ENCODE measurements around the gene PEDS1. TPM values are rescaled to one million over a fixed set of nuclear protein-coding genes. Genes with fewer than 3 reads are reported as not detected.

PEDS1 gene
- total and polyA plus RNA-seq, 12 donors = 18.7 to 39.1 (median 29.8) TPM

- 53 to 64% (median 61%) methylated on average over 6 of the region's 6 CpGs for WGBS, 4 donors
- intact Hi-C loops (cut with DNase I) = no loop called here
- TF ChIP-seq CTCF (IDR thresholded peaks at IDR 0.05) (no peak), POLR2A (IDR thresholded peaks at IDR 0.05) (no peak)
These were observed 7.3 kb downstream of the PEDS1 start for GRCh38 chr20:50146214-50146613.

GRCh38 chr20:50145566-50145965, 8.0 kb downstream of the PEDS1 start:
- peaks cover 0 to 24% of the 10 kb centered on the region in 2 donors for H3K36me3 ChIP-seq (replicated peaks in 1 of 2)
- no peak overlapping the region for H3K4me3 ChIP-seq
- H3K4me1 ChIP-seq (replicated peaks in 1 of 2) = peaks cover 4 to 44% of the 10 kb centered on the region in 2 donors
- H3K9me3 ChIP-seq (replicated peaks in 1 of 3) = no peaks in the 10 kb centered on the region
- 89 to 95% (median 93%) methylated on average over 6 of the region's 6 CpGs for WGBS, 4 donors
- H3K27me3 ChIP-seq = no peaks in the 10 kb centered on the region
- TF ChIP-seq CTCF (IDR thresholded peaks at IDR 0.05) (no peak), POLR2A (IDR thresholded peaks at IDR 0.05) (no peak)
- peak overlapping the region in 2 of 5 donors; percentile 3 to 69 for H3K27ac ChIP-seq
- intact Hi-C loops (cut with DNase I) = no loop called here
- no peak for DNase-seq

More at GRCh38 chr20:50146214-50146613, 7.3 kb downstream of the PEDS1 start:
- Histone ChIP-seq H3K27me3 (no peaks in the 10 kb centered on the region), H3K4me1 (replicated peaks in 1 of 2) (peaks cover 11 to 51% of the 10 kb centered on the region in 2 donors), H3K27ac (peak overlapping the region in 4 of 5 donors; percentile 5 to 87 (median 54)), H3K9me3 (replicated peaks in 1 of 3) (no peaks in the 10 kb centered on the region), H3K4me3 (no peak overlapping the region), H3K36me3 (replicated peaks in 1 of 2) (peaks cover 0 to 23% of the 10 kb centered on the region in 2 donors)
- DNase-seq = no peak

DNA sequence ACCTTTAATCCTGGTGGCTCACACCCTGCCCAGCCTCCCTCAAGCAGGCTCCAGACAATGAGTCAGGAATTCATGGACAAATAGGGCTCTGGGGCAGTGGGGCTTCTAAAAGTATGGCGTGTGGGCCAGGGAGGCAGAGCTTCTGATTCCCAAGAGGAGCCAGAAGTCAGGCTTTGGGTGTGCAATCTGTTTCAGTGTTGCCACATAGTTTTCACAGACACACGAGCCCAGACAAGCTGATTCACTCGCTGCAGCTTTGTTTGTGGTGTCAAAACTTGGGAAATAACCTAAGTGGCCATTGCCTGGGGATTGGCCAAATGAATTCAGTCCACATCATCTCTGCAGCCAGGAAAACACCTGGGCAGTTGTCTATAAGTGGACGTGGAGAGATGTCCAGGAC, 9.2 kb downstream of the PEDS1 start:
- Histone ChIP-seq H3K36me3 (replicated peaks in 1 of 2) (peaks cover 0 to 24% of the 10 kb centered on the region in 2 donors), H3K4me1 (replicated peaks in 1 of 2) (peaks cover 8 to 41% of the 10 kb centered on the region in 2 donors), H3K9me3 (replicated peaks in 1 of 3) (no peaks in the 10 kb centered on the region), H3K27me3 (no peaks in the 10 kb centered on the region), H3K4me3 (no peak overlapping the region), H3K27ac (peak overlapping the region in 4 of 5 donors; percentile 45 to 76 (median 69))
- WGBS, 4 donors = 30 to 47% (median 41%) methylated on average over 4 of the region's 4 CpGs
- DNase-seq = peak in 6 of 7 donors; percentile 75 to 89 (median 84)
- no peak for TF ChIP-seq POLR2A (IDR thresholded peaks at IDR 0.05)
- TF ChIP-seq CTCF (IDR thresholded peaks at IDR 0.05) = no peak
- intact Hi-C loops (cut with DNase I) = no loop called here

DNA sequence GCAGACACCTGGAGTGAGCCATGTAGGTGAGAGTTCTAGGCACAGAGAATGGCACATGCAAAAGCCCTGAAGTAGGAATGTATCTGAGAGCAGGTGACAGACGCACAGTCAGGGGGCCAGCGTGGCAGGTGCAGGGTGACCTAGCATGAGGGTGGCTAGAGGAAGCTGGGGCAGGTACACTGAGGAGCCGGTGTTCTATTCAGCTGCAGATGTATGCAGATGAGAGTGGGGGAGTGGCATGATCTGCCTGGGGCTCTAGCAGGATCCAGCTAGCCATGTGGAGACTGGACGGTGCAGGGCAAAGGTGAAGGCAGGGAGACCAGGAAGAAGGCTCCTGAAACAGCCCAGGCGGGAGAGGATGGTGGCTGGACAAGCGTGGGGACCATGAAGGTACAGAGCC, 10.7 kb downstream of the PEDS1 start:
- WGBS, 4 donors = 88 to 92% (median 91%) methylated on average over 6 of the region's 6 CpGs
- no peak for TF ChIP-seq POLR2A (IDR thresholded peaks at IDR 0.05)
- TF ChIP-seq CTCF (IDR thresholded peaks at IDR 0.05) = no peak
- H3K4me1 ChIP-seq (replicated peaks in 1 of 2) = peaks cover 20 to 57% of the 10 kb centered on the region in 2 donors
- H3K4me3 ChIP-seq = no peak overlapping the region
- DNase-seq = no peak
- no peaks in the 10 kb centered on the region for H3K27me3 ChIP-seq
- intact Hi-C loops (cut with DNase I) = no loop called here
- peaks cover 0 to 24% of the 10 kb centered on the region in 2 donors for H3K36me3 ChIP-seq (replicated peaks in 1 of 2)
- no peaks in the 10 kb centered on the region for H3K9me3 ChIP-seq (replicated peaks in 1 of 3)
- H3K27ac ChIP-seq = peak overlapping the region in 1 of 5 donors; percentile 3
